Ovary (tissue), 3 donors: ENCODE results near the gene SFTPA2.
"Not testable (repeated sequence)": the region's sequence is repeated elsewhere in the genome, so short reads cannot be mapped to it uniquely, and the experiment has no call there.

Source experiments
- CTCF ChIP-seq, 3 donors: fragments of 450-650 bp in 2 of 3; fragments of 200-600 bp in 1 of 3; IDR thresholded peaks; one replicate each; pipeline versions ENCODE4 v1.5.1 to v1.8.0; 2016 to 2022; ENCODE audit warnings: antibody characterized with exemption in 3 of 3, mild to moderate bottlenecking in 1 of 3
- EP300 ChIP-seq: sonication (generic); formaldehyde crosslinking; IDR thresholded peaks from one replicate; pipeline ENCODE4 v1.6.1; 2017; ENCODE audit warnings: antibody characterized with exemption
- POLR2A ChIP-seq: fragments of 450-650 bp; IDR thresholded peaks from one replicate; pipeline ENCODE4 v1.6.1; 2017; ENCODE audit warnings: antibody characterized with exemption, mild to moderate bottlenecking, moderate library complexity
- donor health status: DM: no; HTN: no; CAD: no.

GRCh38 chr10:79522464-79522863 is 37.7 kb downstream of the SFTPA2 start:
- not testable (repeated sequence) for TF ChIP-seq POLR2A; CTCF (IDR thresholded peaks at IDR 0.05); EP300
